ENCODE measurements around the gene ZNF319. TPM values are rescaled to one million over a fixed set of nuclear protein-coding genes. Genes with fewer than 3 reads are reported as not detected.
A peak's percentile ranks its signal among the peaks of the same experiment; 100 is the strongest.

ZNF319 gene
- total and polyA plus RNA-seq, 4 donors = 0.64 to 3.4 (median 2.6) TPM

- no peaks in the 10 kb centered on the region for H3K9me3 ChIP-seq (ENCODE audit: control insufficient read depth in 4 of 4, low read length in 3 of 4)
- WGBS = 88% methylated on average over 12 of the region's 12 CpGs
- no peaks in the 10 kb centered on the region for H3K4me1 ChIP-seq (ENCODE audit: control insufficient read depth in 4 of 4, insufficient read depth in 4 of 4, low read length in 3 of 4)
- H3K4me3 ChIP-seq (ENCODE audit: low read depth in 1 of 3, low read length in 3 of 3) = no peak overlapping the region
- H3K9ac ChIP-seq (ENCODE audit: low read depth in 1 of 2, low read length in 2 of 2) = no peak overlapping the region
- no peaks in the 10 kb centered on the region for H3K27me3 ChIP-seq (ENCODE audit: control insufficient read depth in 4 of 4, insufficient read depth in 4 of 4, low read length in 3 of 4)
- TF ChIP-seq FOXA1 (IDR thresholded peaks at IDR 0.05) (no peak), REST (IDR thresholded peaks at IDR 0.05) (no peak)
- TF ChIP-seq, protein P1, sequence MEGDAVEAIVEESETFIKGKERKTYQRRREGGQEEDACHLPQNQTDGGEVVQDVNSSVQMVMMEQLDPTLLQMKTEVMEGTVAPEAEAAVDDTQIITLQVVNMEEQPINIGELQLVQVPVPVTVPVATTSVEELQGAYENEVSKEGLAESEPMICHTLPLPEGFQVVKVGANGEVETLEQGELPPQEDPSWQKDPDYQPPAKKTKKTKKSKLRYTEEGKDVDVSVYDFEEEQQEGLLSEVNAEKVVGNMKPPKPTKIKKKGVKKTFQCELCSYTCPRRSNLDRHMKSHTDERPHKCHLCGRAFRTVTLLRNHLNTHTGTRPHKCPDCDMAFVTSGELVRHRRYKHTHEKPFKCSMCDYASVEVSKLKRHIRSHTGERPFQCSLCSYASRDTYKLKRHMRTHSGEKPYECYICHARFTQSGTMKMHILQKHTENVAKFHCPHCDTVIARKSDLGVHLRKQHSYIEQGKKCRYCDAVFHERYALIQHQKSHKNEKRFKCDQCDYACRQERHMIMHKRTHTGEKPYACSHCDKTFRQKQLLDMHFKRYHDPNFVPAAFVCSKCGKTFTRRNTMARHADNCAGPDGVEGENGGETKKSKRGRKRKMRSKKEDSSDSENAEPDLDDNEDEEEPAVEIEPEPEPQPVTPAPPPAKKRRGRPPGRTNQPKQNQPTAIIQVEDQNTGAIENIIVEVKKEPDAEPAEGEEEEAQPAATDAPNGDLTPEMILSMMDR (IDR thresholded peaks at IDR 0.05; ENCODE audit: low read depth, low read length, missing input control) = peak; percentile 1
- H3K27ac ChIP-seq (ENCODE audit: low read depth in 1 of 2, low read length in 2 of 2) = no peak overlapping the region
- H3K36me3 ChIP-seq (ENCODE audit: control insufficient read depth in 4 of 4, insufficient read depth in 3 of 4, low read depth in 1 of 4, low read length in 3 of 4) = no peaks in the 10 kb centered on the region
- no peak for DNase-seq (ENCODE audit: low spot score)
Measured at GRCh38 chr16:57977418-57978069, 22.9 kb downstream of the ZNF319 start.

DNA sequence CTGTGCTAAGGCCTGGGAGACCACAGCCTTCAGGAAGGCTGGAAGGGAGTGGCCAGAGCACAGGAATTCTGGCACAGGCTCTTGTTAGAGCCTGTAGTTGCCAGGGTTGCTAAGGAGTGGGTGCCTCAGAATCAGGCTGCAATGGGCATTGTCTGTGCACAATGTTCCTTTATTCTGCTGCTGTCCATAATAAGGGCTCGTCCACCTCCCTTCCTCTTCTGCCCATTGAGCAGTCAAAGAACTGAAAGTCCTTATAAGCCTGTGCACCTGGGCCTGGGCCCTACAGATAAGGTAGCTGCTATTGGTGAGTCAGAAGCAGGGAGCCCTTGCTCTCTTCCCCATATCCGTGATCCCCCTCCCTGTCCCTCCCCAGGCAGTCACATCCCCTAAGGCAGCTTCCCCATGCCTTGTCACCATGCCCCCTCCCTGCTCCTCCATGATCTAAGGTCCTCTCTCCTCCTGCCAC lies 24.1 kb downstream of the ZNF319 start:
- 71% methylated on average over 2 of the region's 2 CpGs for WGBS
- H3K36me3 ChIP-seq (ENCODE audit: control insufficient read depth in 4 of 4, insufficient read depth in 3 of 4, low read depth in 1 of 4, low read length in 3 of 4) = no peaks in the 10 kb centered on the region
- no peaks in the 10 kb centered on the region for H3K4me1 ChIP-seq (ENCODE audit: control insufficient read depth in 4 of 4, insufficient read depth in 4 of 4, low read length in 3 of 4)
- H3K9ac ChIP-seq (ENCODE audit: low read depth in 1 of 2, low read length in 2 of 2) = no peak overlapping the region
- H3K9me3 ChIP-seq (ENCODE audit: control insufficient read depth in 4 of 4, low read length in 3 of 4) = no peaks in the 10 kb centered on the region
- no peak overlapping the region for H3K4me3 ChIP-seq (ENCODE audit: low read depth in 1 of 3, low read length in 3 of 3)
- TF ChIP-seq SP1 (IDR thresholded peaks at IDR 0.05) (no peak), TAF1 (conservative IDR thresholded peaks at IDR 0.05) (no peak), RXRA (IDR thresholded peaks at IDR 0.05) (no peak), NR2F2 (IDR thresholded peaks at IDR 0.05) (no peak), EGR1 (IDR thresholded peaks at IDR 0.05; ENCODE audit: low read depth in 2 of 2) (no peak), GABPA (IDR thresholded peaks at IDR 0.05 in 1 of 2, conservative IDR thresholded peaks at IDR 0.05 in 1 of 2) (no peak), YY1 (IDR thresholded peaks at IDR 0.05) (no peak)
- TF ChIP-seq, protein P2, sequence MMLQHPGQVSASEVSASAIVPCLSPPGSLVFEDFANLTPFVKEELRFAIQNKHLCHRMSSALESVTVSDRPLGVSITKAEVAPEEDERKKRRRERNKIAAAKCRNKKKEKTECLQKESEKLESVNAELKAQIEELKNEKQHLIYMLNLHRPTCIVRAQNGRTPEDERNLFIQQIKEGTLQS (IDR thresholded peaks at IDR 0.05) = no peak
- H3K27me3 ChIP-seq (ENCODE audit: control insufficient read depth in 4 of 4, insufficient read depth in 4 of 4, low read length in 3 of 4) = no peaks in the 10 kb centered on the region
- H3K27ac ChIP-seq (ENCODE audit: low read depth in 1 of 2, low read length in 2 of 2) = no peak overlapping the region
- DNase-seq (ENCODE audit: low spot score) = no peak

DNA sequence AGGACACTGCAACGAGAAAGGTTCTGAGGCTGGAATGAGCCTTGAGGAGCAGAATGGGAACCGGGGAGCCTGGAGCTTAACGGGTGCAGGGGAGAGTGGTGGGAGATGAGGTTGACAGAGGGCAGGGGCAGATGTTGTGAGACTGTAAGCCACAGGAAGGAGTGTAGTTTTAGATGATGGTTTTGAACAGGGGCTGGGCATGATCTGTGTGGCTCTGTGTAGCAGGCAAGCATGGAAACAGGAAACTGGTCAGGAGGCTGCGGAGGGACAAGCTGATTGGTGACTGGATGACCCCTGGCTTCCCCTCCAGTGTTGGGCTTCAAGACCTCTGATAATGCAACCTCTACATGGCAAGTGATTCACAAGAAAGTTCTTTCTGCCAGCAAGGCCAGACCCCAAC lies 28.2 kb downstream of the ZNF319 start:
- no peak for DNase-seq (ENCODE audit: low spot score)
- Histone ChIP-seq H3K9ac (ENCODE audit: low read depth in 1 of 2, low read length in 2 of 2) (no peak overlapping the region), H3K27ac (ENCODE audit: low read depth in 1 of 2, low read length in 2 of 2) (no peak overlapping the region), H3K36me3 (ENCODE audit: control insufficient read depth in 4 of 4, insufficient read depth in 3 of 4, low read depth in 1 of 4, low read length in 3 of 4) (no peaks in the 10 kb centered on the region), H3K9me3 (ENCODE audit: control insufficient read depth in 4 of 4, low read length in 3 of 4) (no peaks in the 10 kb centered on the region), H3K27me3 (ENCODE audit: control insufficient read depth in 4 of 4, insufficient read depth in 4 of 4, low read length in 3 of 4) (no peaks in the 10 kb centered on the region), H3K4me3 (ENCODE audit: low read depth in 1 of 3, low read length in 3 of 3) (no peak overlapping the region), H3K4me1 (ENCODE audit: control insufficient read depth in 4 of 4, insufficient read depth in 4 of 4, low read length in 3 of 4) (no peaks in the 10 kb centered on the region)
- 87% methylated on average over 4 of the region's 4 CpGs for WGBS
- TF ChIP-seq GABPA (IDR thresholded peaks at IDR 0.05 in 1 of 2, conservative IDR thresholded peaks at IDR 0.05 in 1 of 2) (no peak), HNF4A (conservative IDR thresholded peaks at IDR 0.05) (no peak)
- TF ChIP-seq, protein P1 (IDR thresholded peaks at IDR 0.05; ENCODE audit: low read depth, low read length, missing input control) = no peak
- TF ChIP-seq, protein P3, sequence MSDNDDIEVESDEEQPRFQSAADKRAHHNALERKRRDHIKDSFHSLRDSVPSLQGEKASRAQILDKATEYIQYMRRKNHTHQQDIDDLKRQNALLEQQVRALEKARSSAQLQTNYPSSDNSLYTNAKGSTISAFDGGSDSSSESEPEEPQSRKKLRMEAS (IDR thresholded peaks at IDR 0.05) = no peak
